Measurements from ENCODE around the gene STYK1. TPM values are rescaled to one million over a fixed set of nuclear protein-coding genes. Genes with fewer than 3 reads are reported as not detected.
"Not testable (repeated sequence)": the region's sequence is repeated elsewhere in the genome, so short reads cannot be mapped to it uniquely, and the experiment has no call there.

STYK1 gene
- total and polyA plus RNA-seq, 8 donors, result 0.04 to 0.55 (median 0.17) TPM; not detected in 2

DNA sequence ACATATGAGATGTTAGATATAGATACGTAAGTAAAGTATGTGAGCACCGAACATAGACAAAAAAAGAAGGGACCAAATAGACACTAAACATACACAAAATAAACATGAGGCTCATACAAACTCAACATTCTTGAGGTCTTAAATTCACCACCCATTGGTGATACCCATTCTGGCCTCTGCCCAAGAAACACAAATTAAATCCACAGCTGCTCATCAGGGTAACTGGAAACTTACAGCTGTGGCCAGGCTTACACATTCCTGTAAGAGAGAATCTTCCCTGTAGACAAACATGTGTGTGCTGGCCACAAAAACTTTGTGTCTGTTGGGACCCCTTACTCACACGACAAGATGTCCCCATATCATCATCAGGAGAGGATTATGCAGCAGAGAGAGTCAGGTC, 82.9 kb downstream of the STYK1 start:
- H3K36me3 ChIP-seq, result no peaks in the 10 kb centered on the region
- no peak overlapping the region for H3K27ac ChIP-seq
- H3K4me3 ChIP-seq, result no peak overlapping the region
- TF ChIP-seq, protein P1, sequence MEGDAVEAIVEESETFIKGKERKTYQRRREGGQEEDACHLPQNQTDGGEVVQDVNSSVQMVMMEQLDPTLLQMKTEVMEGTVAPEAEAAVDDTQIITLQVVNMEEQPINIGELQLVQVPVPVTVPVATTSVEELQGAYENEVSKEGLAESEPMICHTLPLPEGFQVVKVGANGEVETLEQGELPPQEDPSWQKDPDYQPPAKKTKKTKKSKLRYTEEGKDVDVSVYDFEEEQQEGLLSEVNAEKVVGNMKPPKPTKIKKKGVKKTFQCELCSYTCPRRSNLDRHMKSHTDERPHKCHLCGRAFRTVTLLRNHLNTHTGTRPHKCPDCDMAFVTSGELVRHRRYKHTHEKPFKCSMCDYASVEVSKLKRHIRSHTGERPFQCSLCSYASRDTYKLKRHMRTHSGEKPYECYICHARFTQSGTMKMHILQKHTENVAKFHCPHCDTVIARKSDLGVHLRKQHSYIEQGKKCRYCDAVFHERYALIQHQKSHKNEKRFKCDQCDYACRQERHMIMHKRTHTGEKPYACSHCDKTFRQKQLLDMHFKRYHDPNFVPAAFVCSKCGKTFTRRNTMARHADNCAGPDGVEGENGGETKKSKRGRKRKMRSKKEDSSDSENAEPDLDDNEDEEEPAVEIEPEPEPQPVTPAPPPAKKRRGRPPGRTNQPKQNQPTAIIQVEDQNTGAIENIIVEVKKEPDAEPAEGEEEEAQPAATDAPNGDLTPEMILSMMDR (IDR thresholded peaks at IDR 0.05), result no peak
- no peaks in the 10 kb centered on the region for H3K9me3 ChIP-seq
- ATAC-seq, result no peak
- WGBS, 2 donors, result 91 to 93% methylated on average over 3 of the region's 3 CpGs
- no peak for FAIRE-seq
- H3K27me3 ChIP-seq, result no peaks in the 10 kb centered on the region
- DNase-seq, result no peak
- H3K4me1 ChIP-seq, result no peaks in the 10 kb centered on the region
- intact Hi-C loops (cut with DNase I), result no loop called here

DNA sequence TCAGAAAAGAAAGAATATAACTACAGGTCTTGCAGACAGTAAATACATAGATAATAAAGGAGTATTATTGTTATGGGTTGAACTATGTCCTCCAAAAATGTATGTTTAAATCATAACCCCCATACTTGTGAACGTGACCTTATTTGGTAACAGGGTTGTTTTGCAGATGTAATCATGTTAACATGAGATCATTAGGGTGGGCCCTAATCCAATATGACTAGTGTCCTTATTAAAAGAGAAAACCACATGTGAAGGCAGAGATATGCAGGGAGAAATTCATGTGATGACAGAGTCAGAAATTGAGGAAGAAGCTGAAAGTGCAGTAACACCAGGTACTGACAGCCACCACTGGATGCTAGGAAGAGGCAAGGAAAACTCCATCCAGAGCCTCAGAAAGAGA, 89.4 kb downstream of the STYK1 start:
- TF ChIP-seq, protein P1 (IDR thresholded peaks at IDR 0.05), result no peak
- Histone ChIP-seq H3K9me3 (no peaks in the 10 kb centered on the region), H3K27ac (no peak overlapping the region), H3K4me1 (no peaks in the 10 kb centered on the region), H3K36me3 (no peaks in the 10 kb centered on the region), H3K27me3 (no peaks in the 10 kb centered on the region), H3K4me3 (no peak overlapping the region)
- ATAC-seq (no peak), DNase-seq (no peak), FAIRE-seq (no peak)
- WGBS, 2 donors, result 87% methylated on average over 1 of the region's 1 CpG
- intact Hi-C loops (cut with DNase I), result no loop called here

DNA sequence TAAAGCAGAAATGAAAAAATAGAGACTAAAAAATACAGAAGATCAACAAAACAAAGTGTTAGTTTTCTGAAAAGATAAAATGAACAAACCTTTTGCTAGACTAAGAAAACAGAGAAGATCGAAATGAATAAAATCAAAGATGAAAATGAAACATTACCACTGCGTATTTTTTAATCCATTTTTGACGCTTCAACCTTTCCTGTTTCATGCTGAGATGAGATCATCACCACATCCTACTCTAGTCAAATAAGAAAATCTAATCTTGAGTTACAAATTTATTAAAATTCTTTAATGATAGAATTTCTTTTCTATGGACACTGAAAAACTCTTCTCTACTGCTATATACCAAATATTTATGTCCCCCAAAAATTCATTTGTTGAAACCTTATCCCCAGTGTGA, 91.1 kb downstream of the STYK1 start:
- TF ChIP-seq, protein P1 (IDR thresholded peaks at IDR 0.05), result no peak
- WGBS, 2 donors, result 97 to 98% methylated on average over 3 of the region's 3 CpGs
- intact Hi-C loops (cut with DNase I), result no loop called here
- no peak overlapping the region for H3K4me3 ChIP-seq
- H3K36me3 ChIP-seq, result no peaks in the 10 kb centered on the region
- H3K9me3 ChIP-seq, result no peaks in the 10 kb centered on the region
- ATAC-seq (no peak), FAIRE-seq (no peak), DNase-seq (no peak)
- H3K27ac ChIP-seq, result no peak overlapping the region
- no peaks in the 10 kb centered on the region for H3K4me1 ChIP-seq
- no peaks in the 10 kb centered on the region for H3K27me3 ChIP-seq

DNA sequence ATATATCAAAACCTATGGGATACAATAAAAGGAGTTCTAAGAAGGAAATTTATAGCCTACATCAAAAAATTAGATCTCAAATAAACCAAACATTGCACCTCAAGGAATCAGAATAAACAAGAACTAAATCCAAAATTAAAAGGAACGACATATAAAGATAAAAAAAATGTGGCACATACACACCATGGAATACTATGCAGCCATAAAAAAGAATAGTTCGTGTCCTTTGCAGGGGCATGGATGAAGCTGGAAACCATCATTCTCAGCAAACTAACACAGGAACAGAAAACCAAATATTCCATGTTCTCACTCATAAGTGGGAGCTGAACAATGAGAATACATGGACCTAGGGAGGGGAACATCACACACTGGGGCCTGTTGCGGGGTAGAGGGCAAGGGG, 91.7 kb downstream of the STYK1 start:
- H3K4me3 ChIP-seq; intact Hi-C loops (cut with DNase I); H3K36me3 ChIP-seq; H3K9me3 ChIP-seq; ATAC-seq; H3K27me3 ChIP-seq; DNase-seq; H3K27ac ChIP-seq; H3K4me1 ChIP-seq; FAIRE-seq: not testable (repeated sequence)
- WGBS, 2 donors, result 80 to 92% methylated on average over 3 of the region's 3 CpGs

DNA sequence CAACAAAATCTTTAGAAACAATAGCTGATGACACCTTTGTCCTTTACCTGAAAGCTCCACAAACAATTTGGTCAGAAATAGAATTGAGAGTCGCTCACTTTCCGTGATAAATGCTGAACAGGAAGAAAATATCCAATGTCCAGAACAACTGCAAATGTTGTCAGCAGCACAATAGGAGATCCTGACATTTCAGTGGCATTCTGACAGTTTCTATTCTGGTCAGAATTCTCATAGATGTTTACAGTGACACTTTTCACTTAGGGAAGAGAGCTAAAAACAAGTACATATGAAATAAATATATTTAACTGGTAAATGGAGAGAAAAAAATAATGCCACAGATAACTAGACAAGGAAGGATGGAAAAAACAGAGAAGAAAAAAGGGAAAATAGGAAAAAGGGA, 99.5 kb downstream of the STYK1 start:
- ATAC-seq, result no peak
- no peak overlapping the region for H3K4me3 ChIP-seq
- no peak for DNase-seq
- H3K4me1 ChIP-seq, result no peaks in the 10 kb centered on the region
- intact Hi-C loops (cut with DNase I), result no loop called here
- TF ChIP-seq, protein P1 (IDR thresholded peaks at IDR 0.05), result no peak
- H3K27ac ChIP-seq, result no peak overlapping the region
- 61 to 64% methylated on average over 2 of the region's 2 CpGs for WGBS, 2 donors
- H3K9me3 ChIP-seq, result no peaks in the 10 kb centered on the region
- H3K27me3 ChIP-seq, result no peaks in the 10 kb centered on the region
- FAIRE-seq, result no peak
- no peaks in the 10 kb centered on the region for H3K36me3 ChIP-seq

DNA sequence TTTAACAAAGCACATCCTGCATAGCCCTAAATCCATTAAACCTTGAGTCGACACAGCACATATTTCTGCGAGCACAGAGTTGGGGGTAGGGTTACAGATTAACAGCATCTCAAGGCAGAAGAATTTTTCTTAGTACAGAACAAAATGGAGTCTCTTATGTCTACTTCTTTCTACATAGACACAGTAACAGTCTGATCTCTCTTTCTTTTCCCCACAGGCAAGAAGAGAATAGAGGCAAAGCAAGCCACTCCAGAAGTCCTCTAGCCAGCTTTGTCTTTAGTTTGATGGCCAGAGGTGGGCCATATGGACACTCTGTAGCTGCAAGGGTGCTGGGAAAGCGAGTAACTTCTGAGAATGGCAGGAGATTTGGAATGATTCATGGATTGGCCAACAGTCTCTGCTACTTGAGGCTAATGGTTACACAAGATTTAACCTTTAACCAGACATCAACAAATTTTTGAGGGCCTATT, 101.8 kb downstream of the STYK1 start:
- H3K4me1 ChIP-seq; H3K4me3 ChIP-seq; FAIRE-seq; DNase-seq; intact Hi-C loops (cut with DNase I); H3K9me3 ChIP-seq; H3K36me3 ChIP-seq; H3K27me3 ChIP-seq; H3K27ac ChIP-seq: not testable (repeated sequence)
- 19 to 20% methylated on average over 3 of the region's 3 CpGs for WGBS, 2 donors
- ATAC-seq, result peak in 1 of 4 donors; percentile 62

All from pancreas (tissue), 10 donors.